HEK293 (cell line): Measurements from ENCODE around the gene MKLN1.
A peak's percentile ranks its signal among the peaks of the same experiment; 100 is the strongest.

Experiments
- CTCF ChIA-PET: fragments of 350-600 bp; formaldehyde crosslinking; extraction: SDS; loops from one replicate; lab custom pipeline; 2021; ENCODE audit warnings: antibody characterized with exemption; lab: Yijun Ruan, JAX
- POLR2A ChIA-PET: fragments of 300-600 bp; formaldehyde crosslinking; extraction: SDS; loops from one replicate; lab custom pipeline; 2020; ENCODE audit warnings: antibody characterized with exemption, inconsistent platforms; lab: Yijun Ruan, JAX
- H3K27ac ChIP-seq: fragments of 200-500 bp; sonication (Bioruptor generic); 2 replicates; pipeline ENCODE4 v1.5.1; 2014; ENCODE audit warnings: low read depth, low read length, control low read depth, inconsistent platforms; ENCODE audit errors: extremely low read depth
- H3K36me3 ChIP-seq, 2 experiments: fragments of 200-500 bp in 1 of 2; sonication (Bioruptor generic) in 1 of 2; 1 replicate in 1 of 2; 2 replicates in 1 of 2; pipeline ENCODE4 v1.5.1; 2014 to 2017; ENCODE audit warnings: inconsistent platforms in 2 of 2, low read length in 2 of 2; ENCODE audit not compliant: control insufficient read depth in 2 of 2, insufficient read depth in 1 of 2
- H3K4me1 ChIP-seq: fragments of 200-500 bp; sonication (Bioruptor generic); 2 replicates; pipeline ENCODE4 v1.5.1; 2014; ENCODE audit warnings: mild to moderate bottlenecking, low read length, inconsistent platforms; ENCODE audit not compliant: control insufficient read depth, insufficient read depth
- H3K4me3 ChIP-seq: 2 replicates; pipeline ENCODE4 v1.5.1; 2011; ENCODE audit warnings: low read depth, mild to moderate bottlenecking, control low read depth, low read length, moderate library complexity
- H3K9me3 ChIP-seq: fragments of 200-500 bp; sonication (Bioruptor generic); 2 replicates; pipeline ENCODE4 v1.5.1; 2014; ENCODE audit warnings: low read depth, low read length, inconsistent platforms; ENCODE audit not compliant: control insufficient read depth, insufficient read depth
- ELK4 ChIP-seq: IDR thresholded peaks from 2 replicates; pipeline ENCODE4 v1.6.1; 2011; ENCODE audit warnings: mild to moderate bottlenecking, low read depth, low read length, borderline replicate concordance
- GLI2 ChIP-seq: fragments of 450-650 bp; formaldehyde crosslinking; IDR thresholded peaks from 2 replicates; pipeline ENCODE4; 2017; ENCODE audit warnings: missing biosample characterization, missing genetic modification characterization, low read depth, borderline replicate concordance
- KLF9 ChIP-seq: fragments of 450-650 bp; formaldehyde crosslinking; IDR thresholded peaks from 2 replicates; pipeline ENCODE4 v1.5.1; 2016; ENCODE audit warnings: missing biosample characterization, missing genetic modification characterization, low read depth
- MYNN ChIP-seq: fragments of 450-650 bp; formaldehyde crosslinking; IDR thresholded peaks from 2 replicates; pipeline ENCODE4 v1.5.1; 2016; ENCODE audit warnings: missing biosample characterization, missing genetic modification characterization, borderline replicate concordance
- RBAK ChIP-seq: fragments of 450-650 bp; formaldehyde crosslinking; IDR thresholded peaks from 2 replicates; pipeline ENCODE4 v1.5.1; 2016; ENCODE audit warnings: missing biosample characterization, missing genetic modification characterization
- SCRT2 ChIP-seq: fragments of 450-650 bp; formaldehyde crosslinking; IDR thresholded peaks from 2 replicates; pipeline ENCODE4 v1.5.1; 2016; ENCODE audit warnings: missing biosample characterization, missing genetic modification characterization
- ZBTB10 ChIP-seq: fragments of 450-650 bp; formaldehyde crosslinking; IDR thresholded peaks from 2 replicates; pipeline ENCODE4 v1.5.1; 2016; ENCODE audit warnings: missing biosample characterization, missing genetic modification characterization
- ZBTB17 ChIP-seq: fragments of 450-650 bp; formaldehyde crosslinking; IDR thresholded peaks from 2 replicates; pipeline ENCODE4 v1.5.1; 2016; ENCODE audit warnings: missing biosample characterization, missing genetic modification characterization
- ZBTB20 ChIP-seq: fragments of 450-650 bp; formaldehyde crosslinking; IDR thresholded peaks from 2 replicates; pipeline ENCODE4 v1.5.1; 2016; ENCODE audit warnings: missing biosample characterization, missing genetic modification characterization
- ZBTB26 ChIP-seq: fragments of 450-650 bp; formaldehyde crosslinking; optimal IDR thresholded peaks from 2 replicates; pipeline ENCODE3; 2016; ENCODE audit warnings: missing biosample characterization, mild to moderate bottlenecking, missing genetic modification characterization
- ZNF112 ChIP-seq: fragments of 450-650 bp; formaldehyde crosslinking; IDR thresholded peaks from 2 replicates; pipeline ENCODE4 v1.5.0; 2017; ENCODE audit warnings: missing biosample characterization, missing genetic modification characterization
- ZNF26 ChIP-seq: fragments of 450-650 bp; formaldehyde crosslinking; IDR thresholded peaks from 2 replicates; pipeline ENCODE4 v1.5.1; 2016; ENCODE audit warnings: missing biosample characterization, missing genetic modification characterization
- ZNF274 ChIP-seq, 2 experiments: fragments of 200-500 bp in 1 of 2; fragments of 450-650 bp in 1 of 2; sonication (Bioruptor generic) in 1 of 2; formaldehyde crosslinking in 1 of 2; IDR thresholded peaks; 2 replicates each; pipeline versions ENCODE4 v1.5.1 to v1.6.1; 2014 to 2016; ENCODE audit warnings: borderline replicate concordance in 1 of 2, inconsistent platforms in 1 of 2, low read length in 1 of 2, missing biosample characterization in 1 of 2, missing genetic modification characterization in 1 of 2
- ZNF335 ChIP-seq: fragments of 450-650 bp; formaldehyde crosslinking; conservative IDR thresholded peaks from 2 replicates; pipeline ENCODE4 v1.5.1; 2016; ENCODE audit warnings: missing biosample characterization, missing genetic modification characterization
- ZNF488 ChIP-seq: fragments of 450-650 bp; formaldehyde crosslinking; IDR thresholded peaks from 2 replicates; pipeline ENCODE4 v1.5.1; 2016; ENCODE audit warnings: missing biosample characterization, missing genetic modification characterization
- ZNF521 ChIP-seq: fragments of 450-650 bp; formaldehyde crosslinking; IDR thresholded peaks from 2 replicates; pipeline ENCODE4 v1.5.1; 2017; ENCODE audit warnings: missing biosample characterization, mild to moderate bottlenecking, missing genetic modification characterization
- ZNF544 ChIP-seq: fragments of 450-650 bp; formaldehyde crosslinking; IDR thresholded peaks from 2 replicates; pipeline ENCODE4 v1.5.0; 2017; ENCODE audit warnings: missing biosample characterization, missing genetic modification characterization
- ZNF600 ChIP-seq: fragments of 450-650 bp; formaldehyde crosslinking; IDR thresholded peaks from 2 replicates; pipeline ENCODE4 v1.5.1; 2016; ENCODE audit warnings: missing biosample characterization, missing genetic modification characterization
- ZNF623 ChIP-seq: fragments of 450-650 bp; formaldehyde crosslinking; IDR thresholded peaks from 2 replicates; pipeline ENCODE4 v1.5.1; 2016; ENCODE audit warnings: missing biosample characterization, missing genetic modification characterization
- ZNF629 ChIP-seq: fragments of 450-650 bp; formaldehyde crosslinking; IDR thresholded peaks from 2 replicates; pipeline ENCODE4 v1.5.1; 2017; ENCODE audit warnings: missing biosample characterization, missing genetic modification characterization
- ZNF654 ChIP-seq: fragments of 450-650 bp; formaldehyde crosslinking; IDR thresholded peaks from 2 replicates; pipeline ENCODE4 v1.5.1; 2016; ENCODE audit warnings: low read depth, missing biosample characterization, missing genetic modification characterization
- ZNF660 ChIP-seq: fragments of 450-650 bp; IDR thresholded peaks from 2 replicates; pipeline ENCODE4 v1.5.1; 2018; ENCODE audit warnings: missing biosample characterization, mild to moderate bottlenecking, missing genetic modification characterization
- ZNF776 ChIP-seq: fragments of 450-650 bp; formaldehyde crosslinking; IDR thresholded peaks from 2 replicates; pipeline ENCODE4 v1.5.0; 2017; ENCODE audit warnings: missing biosample characterization, missing genetic modification characterization, borderline replicate concordance
- ZNF837 ChIP-seq: fragments of 450-650 bp; formaldehyde crosslinking; IDR thresholded peaks from 2 replicates; pipeline ENCODE4 v1.5.1; 2016; ENCODE audit warnings: missing biosample characterization, missing genetic modification characterization
- ZSCAN30 ChIP-seq: fragments of 450-650 bp; IDR thresholded peaks from 2 replicates; pipeline ENCODE4 v1.5.1; 2018; ENCODE audit warnings: missing biosample characterization, mild to moderate bottlenecking, missing genetic modification characterization, moderate library complexity

The MKLN1 gene

GRCh38 chr7:131328377-131329175 is 900 bp downstream of the MKLN1 start:
- POLR2A ChIA-PET: interaction anchor here (0.6 to 1.4 kb wide), 6 partner anchors 8 to 1269 kb away, joined by 3 to 5 read pairs (median 3); no protein-coding TSS in a partner anchor
- TF ChIP-seq GLI2 (tag by site-specific recombination): no peak
- 0 out of 2 replicates have a peak, but pooled peaks have one; percentile 44 for TF ChIP-seq ZNF660 (tag by site-specific recombination)
- peak; percentile 68 for TF ChIP-seq ZBTB20 (tag by site-specific recombination)
- TF ChIP-seq ZBTB26 (tag by site-specific recombination): no peak
- TF ChIP-seq ZNF521 (tag by site-specific recombination): no peak
- TF ChIP-seq ZNF335 (tag by site-specific recombination): peak; percentile 58
- TF ChIP-seq ZNF837 (tag by site-specific recombination): no peak
- TF ChIP-seq ZBTB10: peak; percentile 10; the same call in 1 of the 2 replicates
- no peak for TF ChIP-seq ZNF274 (IDR thresholded peaks at IDR 0.05; ENCODE audit: low read length)
- TF ChIP-seq ZNF274 (tag by site-specific recombination; IDR thresholded peaks at IDR 0.05; ENCODE audit: borderline replicate concordance): no peak
- TF ChIP-seq MYNN (tag by site-specific recombination): peak; percentile 75; the same call in 1 of the 2 replicates
- no peak for TF ChIP-seq ZNF654 (tag by site-specific recombination)
- TF ChIP-seq ZNF600: peak; percentile 25
- no peak for TF ChIP-seq ZNF544 (tag by site-specific recombination)
- no peak for TF ChIP-seq ZNF112 (tag by site-specific recombination)
- TF ChIP-seq ZNF623 (tag by site-specific recombination): no peak
- TF ChIP-seq ZNF26 (tag by site-specific recombination): no peak
- no peak for TF ChIP-seq ZNF629 (tag by site-specific recombination)
- no peak for TF ChIP-seq ZNF776 (tag by site-specific recombination)
- TF ChIP-seq ELK4: no peak
- TF ChIP-seq ZNF488 (tag by site-specific recombination): no peak
- peak; percentile 58; the same call in 1 of the 2 replicates for TF ChIP-seq ZSCAN30 (tag by site-specific recombination)
- TF ChIP-seq KLF9: no peak
- 0 out of 2 replicates have a peak, but pooled peaks have one; percentile 2 for TF ChIP-seq SCRT2 (tag by site-specific recombination)
- peak; percentile 12 for TF ChIP-seq ZBTB17
- no peak for TF ChIP-seq RBAK
- H3K27ac ChIP-seq: peak overlapping the region; percentile 95
- CTCF ChIA-PET: interaction anchor here (1.0 kb wide), 1 partner anchor 63 kb away, joined by 5 read pairs; no protein-coding TSS in a partner anchor
- no peaks in the 10 kb centered on the region for H3K36me3 ChIP-seq
- no peaks in the 10 kb centered on the region for H3K4me1 ChIP-seq
- no peaks in the 10 kb centered on the region for H3K9me3 ChIP-seq
- H3K4me3 ChIP-seq: peak overlapping the region; percentile 93
